Measurements from ENCODE around the gene MCUR1. TPM values are rescaled to one million over a fixed set of nuclear protein-coding genes. Genes with fewer than 3 reads are reported as not detected.
A peak's percentile ranks its signal among the peaks of the same experiment; 100 is the strongest.

The MCUR1 gene
- total and polyA plus RNA-seq, 2 of the 13 experiments (the other 11 are each of a cell fraction or from before 2014, with no cell fraction given): 8.0 to 29.6 TPM

GRCh38 chr6:13814176-13814937, at the start of gene MCUR1 (continued):
- TF ChIP-seq, protein P1, sequence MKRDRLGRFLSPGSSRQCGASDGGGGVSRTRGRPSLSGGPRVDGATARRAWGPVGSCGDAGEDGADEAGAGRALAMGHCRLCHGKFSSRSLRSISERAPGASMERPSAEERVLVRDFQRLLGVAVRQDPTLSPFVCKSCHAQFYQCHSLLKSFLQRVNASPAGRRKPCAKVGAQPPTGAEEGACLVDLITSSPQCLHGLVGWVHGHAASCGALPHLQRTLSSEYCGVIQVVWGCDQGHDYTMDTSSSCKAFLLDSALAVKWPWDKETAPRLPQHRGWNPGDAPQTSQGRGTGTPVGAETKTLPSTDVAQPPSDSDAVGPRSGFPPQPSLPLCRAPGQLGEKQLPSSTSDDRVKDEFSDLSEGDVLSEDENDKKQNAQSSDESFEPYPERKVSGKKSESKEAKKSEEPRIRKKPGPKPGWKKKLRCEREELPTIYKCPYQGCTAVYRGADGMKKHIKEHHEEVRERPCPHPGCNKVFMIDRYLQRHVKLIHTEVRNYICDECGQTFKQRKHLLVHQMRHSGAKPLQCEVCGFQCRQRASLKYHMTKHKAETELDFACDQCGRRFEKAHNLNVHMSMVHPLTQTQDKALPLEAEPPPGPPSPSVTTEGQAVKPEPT (CRISPR knock-in tag; IDR thresholded peaks at IDR 0.05; ENCODE audit: low read depth): peak; percentile 83; the same call in 1 of the 2 replicates
- TF ChIP-seq PRPF4 (IDR thresholded peaks at IDR 0.05; ENCODE audit: low read depth, low read length, poor library complexity, severe bottlenecking) (no peak), ZNF281 (CRISPR knock-in tag; IDR thresholded peaks at IDR 0.05; ENCODE audit: borderline replicate concordance) (no peak), ZNF33B (CRISPR knock-in tag; IDR thresholded peaks at IDR 0.05) (peak; percentile 72), ZNF556 (CRISPR knock-in tag; IDR thresholded peaks at IDR 0.05; ENCODE audit: borderline replicate concordance) (peak; percentile 77; the same call in 1 of the 2 replicates), FOXM1 (CRISPR knock-in tag; IDR thresholded peaks at IDR 0.05) (no peak), SOX6 (IDR thresholded peaks at IDR 0.05) (no peak), SOX6 (CRISPR knock-in tag; IDR thresholded peaks at IDR 0.05) (peak; percentile 46; the same call in 1 of the 2 replicates), TCF12 (IDR thresholded peaks at IDR 0.05) (no peak), TCF12 (CRISPR knock-in tag; IDR thresholded peaks at IDR 0.05) (peak; percentile 92), STAT5B (CRISPR knock-in tag; IDR thresholded peaks at IDR 0.05) (no peak), NCOA5 (CRISPR knock-in tag; IDR thresholded peaks at IDR 0.05) (no peak), NFKB2 (CRISPR knock-in tag; IDR thresholded peaks at IDR 0.05; ENCODE audit: borderline replicate concordance) (peak; percentile 85; the same call in 1 of the 2 replicates), SUZ12 (IDR thresholded peaks at IDR 0.05; ENCODE audit: low read depth, low read length) (no peak), NFYC (CRISPR knock-in tag; IDR thresholded peaks at IDR 0.05) (no peak; the same call in 1 of the 2 replicates), REL (CRISPR knock-in tag; conservative IDR thresholded peaks at IDR 0.05) (peak; percentile 96), RFX1 (IDR thresholded peaks at IDR 0.05) (no peak), ZMAT5 (CRISPR knock-in tag; IDR thresholded peaks at IDR 0.05; ENCODE audit: borderline replicate concordance, low read depth) (no peak), GATAD1 (CRISPR knock-in tag; IDR thresholded peaks at IDR 0.05) (peak; percentile 7; the same call in 1 of the 2 replicates)
- TF ChIP-seq, protein P2, sequence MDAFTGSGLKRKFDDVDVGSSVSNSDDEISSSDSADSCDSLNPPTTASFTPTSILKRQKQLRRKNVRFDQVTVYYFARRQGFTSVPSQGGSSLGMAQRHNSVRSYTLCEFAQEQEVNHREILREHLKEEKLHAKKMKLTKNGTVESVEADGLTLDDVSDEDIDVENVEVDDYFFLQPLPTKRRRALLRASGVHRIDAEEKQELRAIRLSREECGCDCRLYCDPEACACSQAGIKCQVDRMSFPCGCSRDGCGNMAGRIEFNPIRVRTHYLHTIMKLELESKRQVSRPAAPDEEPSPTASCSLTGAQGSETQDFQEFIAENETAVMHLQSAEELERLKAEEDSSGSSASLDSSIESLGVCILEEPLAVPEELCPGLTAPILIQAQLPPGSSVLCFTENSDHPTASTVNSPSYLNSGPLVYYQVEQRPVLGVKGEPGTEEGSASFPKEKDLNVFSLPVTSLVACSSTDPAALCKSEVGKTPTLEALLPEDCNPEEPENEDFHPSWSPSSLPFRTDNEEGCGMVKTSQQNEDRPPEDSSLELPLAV (CRISPR knock-in tag; conservative IDR thresholded peaks at IDR 0.05; ENCODE audit: low read depth): no peak
- TF ChIP-seq, protein P3, sequence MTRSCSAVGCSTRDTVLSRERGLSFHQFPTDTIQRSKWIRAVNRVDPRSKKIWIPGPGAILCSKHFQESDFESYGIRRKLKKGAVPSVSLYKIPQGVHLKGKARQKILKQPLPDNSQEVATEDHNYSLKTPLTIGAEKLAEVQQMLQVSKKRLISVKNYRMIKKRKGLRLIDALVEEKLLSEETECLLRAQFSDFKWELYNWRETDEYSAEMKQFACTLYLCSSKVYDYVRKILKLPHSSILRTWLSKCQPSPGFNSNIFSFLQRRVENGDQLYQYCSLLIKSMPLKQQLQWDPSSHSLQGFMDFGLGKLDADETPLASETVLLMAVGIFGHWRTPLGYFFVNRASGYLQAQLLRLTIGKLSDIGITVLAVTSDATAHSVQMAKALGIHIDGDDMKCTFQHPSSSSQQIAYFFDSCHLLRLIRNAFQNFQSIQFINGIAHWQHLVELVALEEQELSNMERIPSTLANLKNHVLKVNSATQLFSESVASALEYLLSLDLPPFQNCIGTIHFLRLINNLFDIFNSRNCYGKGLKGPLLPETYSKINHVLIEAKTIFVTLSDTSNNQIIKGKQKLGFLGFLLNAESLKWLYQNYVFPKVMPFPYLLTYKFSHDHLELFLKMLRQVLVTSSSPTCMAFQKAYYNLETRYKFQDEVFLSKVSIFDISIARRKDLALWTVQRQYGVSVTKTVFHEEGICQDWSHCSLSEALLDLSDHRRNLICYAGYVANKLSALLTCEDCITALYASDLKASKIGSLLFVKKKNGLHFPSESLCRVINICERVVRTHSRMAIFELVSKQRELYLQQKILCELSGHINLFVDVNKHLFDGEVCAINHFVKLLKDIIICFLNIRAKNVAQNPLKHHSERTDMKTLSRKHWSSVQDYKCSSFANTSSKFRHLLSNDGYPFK (CRISPR knock-in tag; IDR thresholded peaks at IDR 0.05; ENCODE audit: borderline replicate concordance): no peak

Measured in HepG2 (cell line).